NCI-H524 (cell line): Measurements from ENCODE around the gene ECT2.
"Not testable (repeated sequence)": the region's sequence is repeated elsewhere in the genome, so short reads cannot be mapped to it uniquely, and the experiment has no call there.

ENCODE experiments used
- DNase-seq, 2 experiments: peaks; one replicate each; lab custom pipeline; 2025; lab: John Stamatoyannopoulos, UW

ECT2 gene

GRCh38 chr3:172813462-172813861 lies 62.9 kb downstream of the ECT2 start:
- DNase-seq = no peak

DNA sequence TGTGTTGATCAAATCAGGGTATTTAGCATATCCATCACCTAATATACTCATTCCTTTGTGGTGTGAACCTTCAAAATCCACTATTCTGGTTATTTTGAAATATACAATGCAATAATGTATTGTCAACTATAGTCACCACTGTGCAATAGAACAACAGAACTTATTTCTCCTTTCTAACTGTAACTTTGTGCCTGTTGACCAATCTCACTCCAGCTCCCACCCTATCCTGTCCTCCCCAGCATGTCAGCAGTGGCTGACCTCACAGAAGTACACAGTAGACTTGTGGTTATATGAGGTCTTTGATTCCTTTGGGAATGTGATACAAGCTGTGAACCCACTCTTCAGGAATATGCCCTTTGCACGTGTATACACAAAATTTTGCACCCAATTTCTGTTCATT lies 64.2 kb downstream of the ECT2 start:
- no peak for DNase-seq

DNA sequence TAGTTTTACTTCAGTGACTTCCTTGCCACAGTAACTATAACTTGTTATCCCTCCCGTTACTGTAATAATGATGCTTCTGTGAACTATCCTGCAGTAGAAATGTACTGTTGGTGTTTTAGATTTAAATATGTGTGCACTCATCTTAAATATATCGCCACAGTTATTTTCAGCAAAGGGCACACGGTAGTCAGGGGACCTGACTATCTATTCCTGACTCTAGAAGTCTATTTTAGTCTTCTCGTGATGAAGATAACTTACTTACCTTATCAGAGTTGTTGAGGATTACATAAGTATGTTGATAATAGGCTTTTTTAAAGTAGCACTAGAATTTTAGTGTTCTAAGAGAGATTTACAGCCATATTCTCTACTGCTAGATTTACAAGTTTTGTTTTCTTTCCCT lies 65.3 kb downstream of the ECT2 start:
- DNase-seq = no peak

DNA sequence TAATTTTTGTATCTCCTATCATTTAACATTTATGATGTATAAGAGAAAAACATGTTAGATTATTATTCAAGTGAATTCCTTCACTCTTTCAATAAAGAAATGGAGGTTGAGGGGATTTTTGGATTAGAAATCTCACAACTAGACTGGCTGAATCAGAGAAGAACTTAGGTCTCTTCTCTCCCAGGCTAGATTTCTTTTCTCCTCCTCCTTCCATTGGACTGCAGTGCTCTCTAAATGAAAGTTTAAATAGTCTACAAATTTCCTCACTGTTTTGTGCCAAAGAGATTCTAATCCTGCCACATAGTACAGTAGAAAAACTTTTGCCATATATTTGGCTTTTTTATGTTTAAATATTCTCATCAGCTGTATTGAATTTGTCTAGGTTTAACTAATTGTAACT lies 65.8 kb downstream of the ECT2 start:
- no peak for DNase-seq

DNA sequence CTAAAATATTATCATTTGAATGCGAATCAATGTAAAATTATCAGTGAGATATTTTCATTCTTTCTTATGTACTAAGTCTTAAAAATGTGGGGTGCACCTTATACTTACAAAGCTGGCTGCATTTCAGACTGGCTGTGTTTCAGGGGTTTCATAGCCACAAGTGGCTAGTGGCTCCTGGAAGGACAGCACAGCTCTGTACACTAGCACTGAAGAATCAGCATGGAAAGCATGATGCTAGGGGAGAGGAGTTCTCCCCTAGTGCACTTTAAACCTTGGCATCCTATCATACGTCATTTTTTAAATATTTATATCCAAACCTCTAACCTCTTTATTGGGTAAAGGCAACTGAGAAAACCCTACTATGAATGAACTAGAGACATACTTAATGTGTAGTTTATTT lies 66.4 kb downstream of the ECT2 start:
- no peak for DNase-seq

DNA sequence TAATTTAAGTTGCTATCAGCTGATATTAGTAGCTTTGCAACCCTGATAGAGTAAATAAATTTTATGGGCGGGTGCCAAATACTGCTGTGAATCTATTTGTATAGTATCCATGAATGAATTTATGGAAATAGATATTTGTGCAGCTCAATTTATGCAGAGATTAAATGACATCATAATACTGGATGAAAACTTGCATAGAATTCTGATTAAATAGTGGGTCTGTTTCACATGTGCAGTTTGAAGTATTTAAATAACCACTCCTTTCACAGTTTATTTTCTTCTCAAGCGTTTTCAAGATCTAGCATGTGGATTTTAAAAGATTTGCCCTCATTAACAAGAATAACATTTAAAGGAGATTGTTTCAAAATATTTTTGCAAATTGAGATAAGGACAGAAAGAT lies 70.0 kb downstream of the ECT2 start:
- DNase-seq = no peak

DNA sequence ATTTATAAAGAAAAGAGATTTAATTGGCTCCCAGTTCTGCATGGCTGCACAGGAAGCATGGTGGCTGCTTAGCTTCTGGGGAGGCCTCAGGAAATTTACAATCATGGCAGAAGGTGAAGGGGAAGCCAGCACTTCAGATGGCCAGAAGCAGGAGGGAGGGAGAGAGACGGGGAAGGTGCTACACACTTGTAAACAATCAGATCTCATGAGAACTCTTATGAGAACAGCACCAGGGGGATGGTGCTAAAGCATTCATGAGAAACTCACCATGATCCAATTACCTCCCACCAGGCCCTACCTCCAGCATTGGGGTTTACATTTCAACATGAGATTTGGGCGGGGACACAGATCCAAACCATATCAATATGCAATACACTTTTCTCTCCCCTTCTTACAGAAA lies 73.7 kb downstream of the ECT2 start:
- DNase-seq = peak in 1 of 2 experiments; percentile 47

GRCh38 chr3:172827231-172827630 lies 76.7 kb downstream of the ECT2 start:
- not testable (repeated sequence) for DNase-seq

- no peak for DNase-seq
Observed at GRCh38 chr3:172832983-172833382, 82.5 kb downstream of the ECT2 start.

DNA sequence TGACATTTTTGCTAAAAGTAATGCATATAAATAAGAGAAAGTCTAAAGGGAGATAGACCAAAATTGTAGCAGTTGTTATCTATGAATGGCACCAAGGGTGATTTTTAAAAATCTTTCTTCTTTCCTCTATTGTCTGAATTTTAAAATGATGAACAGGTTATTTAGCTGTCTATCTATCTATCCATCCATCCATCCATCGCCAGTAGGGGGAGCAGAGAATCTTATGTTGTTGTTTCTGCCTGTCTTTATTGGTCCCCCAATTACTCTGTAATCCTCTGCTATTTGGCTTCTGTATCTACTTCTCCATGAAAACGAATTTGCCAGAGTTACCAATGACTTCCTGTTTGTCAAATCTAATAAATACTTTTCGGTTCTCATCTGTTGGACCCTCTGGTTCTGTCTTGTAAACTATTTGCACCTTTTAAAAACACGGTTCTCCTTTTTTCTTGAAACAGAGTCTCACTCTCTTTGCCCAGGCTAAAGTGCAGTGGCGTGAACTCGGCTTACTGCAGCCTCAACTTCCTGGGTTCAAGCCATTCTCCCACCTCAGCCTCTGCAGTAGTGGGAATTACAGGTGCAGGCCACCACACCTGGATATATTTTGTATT lies 86.0 kb downstream of the ECT2 start:
- peak; percentile 63 to 69 for DNase-seq

DNA sequence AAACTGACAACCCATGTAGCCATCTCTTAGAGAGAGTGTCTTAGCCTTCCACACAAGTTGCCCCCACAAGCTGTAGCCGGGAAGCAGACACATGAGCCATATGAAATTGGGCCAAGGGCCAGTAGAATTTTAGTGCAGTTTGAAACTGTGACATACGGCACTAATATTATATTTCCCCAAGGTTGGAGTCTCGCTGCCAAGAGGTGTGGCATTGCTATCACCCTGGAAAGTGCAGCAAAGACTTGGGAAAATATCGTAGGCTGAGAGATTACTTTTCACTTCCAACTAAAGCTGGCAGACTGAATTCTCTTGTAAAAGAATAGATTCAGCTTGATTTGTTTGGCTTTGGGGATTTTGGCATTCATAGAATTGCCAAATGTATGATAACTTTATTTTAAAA lies 89.2 kb downstream of the ECT2 start:
- peak in 1 of 2 experiments; percentile 38 for DNase-seq

- no peak for DNase-seq
Observed at GRCh38 chr3:172840463-172840862, 89.9 kb downstream of the ECT2 start.

GRCh38 chr3:172840913-172841312 lies 90.4 kb downstream of the ECT2 start:
- no peak for DNase-seq

DNA sequence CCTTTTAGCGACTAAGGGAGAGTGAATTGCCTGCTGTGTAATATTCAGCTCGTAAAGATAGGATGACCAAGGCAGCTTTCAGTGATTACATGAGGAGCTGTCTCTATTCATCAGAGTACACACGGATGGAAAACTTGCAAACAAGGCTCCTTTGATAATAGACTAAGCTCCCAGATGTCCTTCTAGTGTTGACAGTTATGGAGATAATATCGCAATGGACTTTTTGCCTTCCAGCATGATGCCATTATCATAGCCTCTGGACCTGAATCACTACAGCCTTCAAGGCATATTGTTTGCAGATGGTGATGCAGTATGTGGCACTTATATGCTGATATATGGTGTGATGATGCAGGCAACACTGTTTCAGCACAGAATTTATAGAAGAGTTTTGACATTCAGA lies 93.9 kb downstream of the ECT2 start:
- no peak for DNase-seq

DNA sequence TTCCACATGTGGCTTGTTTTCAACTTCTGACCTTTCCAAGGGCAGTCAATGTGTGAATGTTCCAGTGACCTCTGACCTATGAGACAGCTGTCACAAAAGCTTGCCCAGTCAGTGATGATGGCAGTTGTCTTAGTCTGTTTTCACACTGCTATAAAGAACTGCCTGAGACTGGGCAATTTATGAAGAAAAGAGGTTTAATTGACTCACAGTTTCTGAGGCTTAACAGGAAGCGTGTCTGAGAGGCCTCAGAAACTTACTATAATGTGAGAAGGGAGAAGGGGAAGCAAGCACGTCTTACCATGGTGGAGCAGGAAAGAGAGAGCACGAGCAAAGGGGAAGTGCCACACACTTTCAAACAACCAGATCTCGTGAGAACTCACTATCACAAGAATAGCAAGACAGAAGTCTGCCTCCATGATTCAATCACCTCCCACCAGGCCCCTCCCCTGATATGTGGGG lies 95.6 kb downstream of the ECT2 start:
- DNase-seq = no peak

DNA sequence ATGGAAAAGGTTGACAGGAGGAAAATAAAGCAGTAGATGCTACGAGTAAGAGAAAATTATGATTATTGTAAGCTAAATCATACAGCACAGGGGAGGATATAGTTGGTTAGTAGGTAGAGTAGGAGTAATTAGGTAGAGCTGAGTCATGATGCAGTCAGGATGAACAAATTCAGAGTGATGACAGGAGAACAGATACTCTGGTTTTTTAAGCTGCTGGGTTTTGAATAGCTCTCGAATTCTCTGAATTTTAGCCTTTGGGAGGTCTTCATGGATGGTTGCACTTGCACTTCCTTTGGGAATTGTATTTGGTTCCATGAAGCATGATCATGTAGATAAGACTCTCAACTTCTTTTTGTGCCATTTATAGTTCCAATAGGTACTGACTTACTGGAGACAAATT lies 96.2 kb downstream of the ECT2 start:
- no peak for DNase-seq

DNA sequence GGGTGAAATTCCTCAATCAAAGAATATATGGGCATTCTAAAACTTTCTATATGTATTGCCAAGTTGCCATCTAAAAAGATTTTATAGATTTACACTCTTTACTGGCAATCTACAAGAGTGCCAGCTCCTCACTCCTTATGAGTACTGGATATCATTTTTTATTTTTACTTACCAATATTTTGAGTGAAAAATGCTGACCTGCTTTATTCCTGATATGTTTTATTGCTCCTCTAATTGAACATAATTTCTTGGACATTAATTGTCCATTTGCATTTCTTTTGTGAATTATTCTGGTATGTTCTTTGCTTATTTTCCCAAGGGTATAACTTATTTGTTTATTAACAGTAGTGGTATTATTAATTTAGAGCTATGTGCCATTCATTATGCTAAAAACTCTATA lies 96.8 kb downstream of the ECT2 start:
- DNase-seq = no peak

- DNase-seq = no peak
Observed at GRCh38 chr3:172848910-172849309, 98.4 kb downstream of the ECT2 start.

- DNase-seq = no peak
Observed at GRCh38 chr3:172853005-172853404, 102.5 kb downstream of the ECT2 start.

DNA sequence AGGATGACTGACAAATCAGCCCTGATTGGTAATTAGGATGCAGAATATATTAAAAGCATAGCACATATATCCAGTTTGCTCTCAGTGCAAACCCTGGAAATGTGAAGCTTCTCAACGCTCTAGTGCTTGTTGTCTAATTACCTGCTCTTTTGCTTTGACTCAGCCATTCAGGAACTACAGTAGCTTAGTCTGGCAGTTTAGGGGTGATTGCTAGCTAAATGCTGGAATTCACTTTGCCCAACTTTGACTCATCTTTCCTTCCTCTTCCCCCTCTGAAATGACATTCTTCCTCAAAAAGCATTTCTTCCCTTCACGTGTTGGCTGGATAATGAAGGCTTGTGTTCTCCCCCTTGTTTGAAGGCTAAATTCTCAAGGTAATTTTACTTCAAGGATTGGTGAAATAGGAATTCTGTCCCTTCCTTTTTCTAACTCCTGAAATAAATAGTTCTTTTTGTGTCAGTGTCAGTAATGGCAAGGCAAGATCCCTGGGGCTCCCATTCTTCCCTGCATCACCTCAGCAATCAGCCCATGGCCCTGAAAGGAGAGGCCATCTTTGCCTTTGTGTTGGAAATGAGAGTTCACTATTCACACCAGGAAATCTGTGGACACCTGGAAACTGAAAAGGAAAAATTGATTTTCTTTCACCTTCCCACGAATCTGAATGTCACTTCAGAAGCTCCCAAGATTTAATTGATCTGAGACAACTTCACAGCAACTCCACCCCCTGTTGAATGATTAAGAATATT lies 103.6 kb downstream of the ECT2 start:
- DNase-seq = no peak

DNA sequence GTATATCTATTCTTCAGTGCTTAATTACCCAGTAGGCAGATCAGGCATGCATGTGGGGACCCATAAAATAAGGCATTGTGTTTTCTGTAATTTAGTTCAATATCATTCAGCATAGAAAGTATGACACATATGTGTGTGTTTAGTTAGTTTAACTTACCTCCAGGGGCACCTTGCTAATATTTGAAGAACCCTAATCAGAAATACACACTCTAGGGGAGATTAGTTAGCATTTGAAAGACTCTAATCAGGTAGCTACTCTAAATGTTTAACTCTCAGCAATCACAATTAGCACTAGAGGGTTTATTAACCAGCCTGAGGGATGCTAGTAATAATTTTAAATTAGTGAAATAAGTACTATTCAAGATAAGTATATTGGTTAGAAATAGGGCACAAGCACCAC lies 104.5 kb downstream of the ECT2 start:
- no peak for DNase-seq

DNA sequence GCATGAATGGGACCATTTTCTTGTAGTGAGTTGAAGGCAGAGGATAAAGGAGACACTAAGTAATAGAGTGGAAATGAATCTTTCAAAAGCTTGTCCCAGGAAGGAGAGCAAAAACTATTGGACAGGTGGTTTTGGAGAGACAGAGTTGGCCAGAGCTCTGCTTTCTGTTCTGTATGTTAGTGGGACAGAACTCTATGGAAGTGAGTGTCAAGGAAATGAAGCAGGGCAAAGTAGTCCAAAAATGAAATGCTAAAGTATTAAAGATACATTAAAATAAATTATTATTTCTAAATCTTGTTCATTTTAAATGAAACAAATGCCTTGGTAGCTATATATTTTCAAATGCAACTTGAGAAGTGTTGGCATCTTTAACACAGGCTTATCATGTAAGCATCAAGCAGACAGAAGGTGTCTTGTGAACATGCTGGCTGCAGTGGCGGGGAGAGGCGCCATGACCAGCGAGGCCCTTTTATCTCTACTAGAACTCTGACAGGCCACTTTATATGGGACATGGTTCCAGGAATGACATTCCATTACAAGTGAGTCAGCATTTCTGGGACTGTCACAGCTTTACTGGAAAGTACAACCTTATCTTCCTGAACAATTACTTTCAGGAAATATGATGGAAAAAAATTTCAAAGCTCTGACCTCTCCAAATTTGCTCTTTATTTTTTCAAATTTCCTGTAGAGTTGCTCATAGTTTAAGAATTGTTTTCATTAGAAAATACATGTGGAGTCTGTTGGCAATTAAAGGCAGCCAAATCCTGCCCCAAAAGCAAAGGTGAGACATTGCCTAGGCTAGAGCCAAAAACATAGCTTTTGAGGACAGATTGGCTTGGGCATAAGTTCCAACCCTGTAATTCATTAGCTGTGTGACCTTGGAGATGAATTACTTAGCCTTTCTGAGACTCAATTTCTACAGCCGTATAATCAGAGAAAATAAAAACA lies 106.5 kb downstream of the ECT2 start:
- no peak for DNase-seq

- DNase-seq = peak in 1 of 2 experiments; percentile 5
Observed at GRCh38 chr3:172859041-172859440, 108.5 kb downstream of the ECT2 start.
